Activated T-helper 1 cell treated with anti-CD3 and anti-CD28 coated beads, Interleukin-2, amount 50 U/mL, for 16 hours (primary cell): ENCODE results near the gene CPA1.

Experiments
- DNase-seq, 2 donors: peaks; one replicate each; pipeline ENCODE4 v3.0.0-alpha.2; 2020; ENCODE audit warnings: low read depth in 1 of 2, low spot score in 1 of 2

The CPA1 gene

DNA sequence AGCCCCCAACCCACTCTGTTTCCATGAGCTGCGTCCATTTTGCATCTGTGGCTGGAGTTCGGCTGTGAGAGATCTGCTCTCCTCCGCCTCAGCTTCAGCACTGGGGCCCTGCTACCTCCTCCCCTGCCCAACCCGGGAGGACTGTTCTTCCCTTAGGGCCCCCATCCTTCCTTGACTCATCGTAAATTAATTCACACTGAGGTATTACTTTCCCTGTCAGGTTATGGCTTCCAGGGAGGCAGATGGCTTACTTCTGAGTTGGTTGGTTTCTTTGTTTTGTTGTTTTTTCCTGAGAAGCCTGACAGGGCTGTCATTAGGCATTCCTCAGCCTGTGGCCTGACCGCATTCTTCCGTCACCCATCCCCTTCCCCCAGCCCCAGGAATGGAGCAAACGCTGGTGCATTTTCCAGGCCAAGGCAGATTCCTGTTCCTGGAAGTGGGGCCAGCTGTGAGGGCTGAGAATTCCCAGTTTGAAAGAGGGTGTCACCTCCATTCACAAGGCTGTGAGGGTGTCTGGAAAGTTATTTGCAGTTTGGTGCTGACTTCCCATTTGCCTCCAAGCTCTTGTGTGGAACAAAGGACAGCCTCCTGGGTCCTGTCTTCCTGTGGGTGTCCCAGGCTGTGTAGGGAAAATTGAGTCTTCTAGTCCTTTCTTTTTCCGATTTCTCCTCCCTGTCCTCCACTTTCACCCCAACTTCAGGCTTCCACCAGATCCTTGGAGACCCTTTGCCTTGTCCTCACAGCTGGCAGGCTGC, 24.0 kb upstream of the CPA1 start:
- DNase-seq = no peak

DNA sequence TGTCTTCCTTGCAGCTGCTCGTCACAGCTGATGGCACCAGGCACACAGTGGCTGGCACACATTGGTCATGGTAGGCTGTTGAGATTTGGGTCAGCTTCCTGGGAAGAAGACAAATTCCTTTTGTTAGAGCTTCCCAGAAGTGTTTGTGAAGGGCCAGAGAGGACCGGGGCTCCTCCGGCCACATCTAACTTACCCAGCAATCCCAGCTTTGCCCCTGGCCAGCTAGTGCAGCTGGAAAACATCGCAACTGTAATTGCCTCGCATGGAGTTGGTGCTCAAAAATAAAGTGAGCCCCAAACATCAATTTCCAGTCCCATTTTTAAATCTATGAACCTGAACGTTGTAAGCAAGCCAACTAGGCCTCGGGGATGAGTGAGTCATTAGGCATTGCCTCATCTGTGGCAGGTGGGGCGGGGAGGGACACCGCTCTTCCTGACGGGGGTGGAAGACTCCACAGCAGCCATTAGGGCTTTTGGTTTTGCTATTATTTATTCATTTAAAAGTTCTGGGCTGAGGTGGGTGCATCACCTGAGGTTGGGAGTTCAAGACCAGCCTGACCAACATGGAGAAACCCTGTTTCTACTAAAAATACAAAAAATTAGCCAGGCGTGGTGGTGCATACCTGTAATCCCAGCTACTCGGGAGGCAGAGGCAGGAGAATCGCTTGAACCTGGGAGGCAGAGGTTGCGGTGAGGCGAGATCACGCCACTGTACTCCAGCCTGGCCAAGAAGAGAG, 23.2 kb upstream of the CPA1 start:
- DNase-seq = no peak

GRCh38 chr7:130358471-130358870, 21.8 kb upstream of the CPA1 start:
- no peak for DNase-seq

DNA sequence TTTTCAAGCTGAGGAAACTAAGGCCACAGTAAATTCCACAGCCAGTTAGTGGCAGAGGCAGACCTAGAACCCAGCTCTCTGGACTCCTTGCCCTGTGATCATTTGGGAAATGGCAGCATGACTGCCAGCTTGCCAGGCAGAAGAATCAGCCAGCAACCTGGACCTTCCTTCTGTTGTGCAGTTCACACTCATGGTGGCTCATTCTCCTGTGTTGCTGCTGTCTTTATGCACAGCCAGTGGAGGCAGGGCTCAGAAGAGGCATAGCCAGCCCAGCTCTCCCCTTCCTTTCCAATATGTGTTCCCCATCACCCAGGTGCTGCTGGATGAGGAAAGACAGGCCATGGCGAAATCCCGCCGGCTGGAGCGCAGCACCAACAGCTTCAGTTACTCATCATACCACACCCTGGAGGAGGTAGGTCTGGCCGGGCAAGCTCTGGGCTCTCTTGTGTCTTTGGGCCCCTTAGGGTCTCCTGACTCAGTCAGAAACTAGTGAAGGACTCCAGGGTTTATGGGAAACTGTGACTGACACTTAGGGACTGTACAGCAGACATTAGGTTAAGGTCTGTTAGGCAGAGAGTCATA, 20.9 kb upstream of the CPA1 start:
- DNase-seq = no peak

GRCh38 chr7:130360518-130360917, 19.8 kb upstream of the CPA1 start:
- no peak for DNase-seq

DNA sequence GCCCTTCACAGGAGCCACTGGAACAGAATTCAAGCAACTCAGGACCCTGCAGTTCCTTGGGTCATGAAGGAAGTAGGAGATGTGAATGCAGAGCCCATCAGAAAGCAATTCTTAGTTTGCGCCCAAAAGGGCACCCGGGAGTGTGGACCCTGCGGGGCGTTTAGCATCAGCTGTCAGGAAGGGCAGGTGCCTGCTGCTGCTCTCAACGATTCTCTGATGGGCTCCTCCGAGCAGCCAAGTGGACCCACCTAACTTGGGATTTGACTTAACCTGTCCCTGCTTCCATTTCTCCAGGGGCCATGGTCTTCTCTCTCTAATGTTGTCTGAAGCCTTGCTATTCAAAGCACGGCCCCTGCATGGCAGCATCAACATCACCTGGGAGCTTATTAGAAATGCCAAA, 18.6 kb upstream of the CPA1 start:
- DNase-seq = no peak

DNA sequence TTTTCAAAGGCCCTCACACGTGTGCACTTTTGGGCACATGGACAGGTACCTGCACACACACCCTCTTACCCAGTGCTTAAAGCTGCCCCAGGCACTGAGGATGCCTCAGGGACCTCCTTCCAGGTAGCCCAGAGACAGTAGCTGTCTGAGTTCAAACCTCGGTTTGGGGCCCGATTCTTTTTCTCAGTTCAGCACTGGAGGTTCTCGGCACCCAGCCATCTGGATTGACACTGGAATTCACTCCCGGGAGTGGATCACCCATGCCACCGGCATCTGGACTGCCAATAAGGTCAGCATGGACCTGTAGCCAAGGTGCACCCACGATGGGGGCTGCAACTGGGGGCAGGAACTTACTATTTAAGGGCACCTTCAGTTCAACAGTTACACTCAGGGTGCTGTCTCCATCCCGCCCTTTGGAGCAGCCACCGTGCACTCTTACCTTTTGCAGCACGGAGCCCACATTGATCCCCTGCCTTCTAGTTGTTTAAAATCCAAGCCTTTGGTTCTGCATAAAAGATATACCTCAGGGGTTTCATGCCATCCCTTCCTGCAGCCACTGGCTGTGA, 18.0 kb upstream of the CPA1 start:
- no peak for DNase-seq

GRCh38 chr7:130363026-130363847, 17.1 kb upstream of the CPA1 start:
- DNase-seq = no peak

- no peak for DNase-seq
These were observed 15.8 kb upstream of the CPA1 start for GRCh38 chr7:130364451-130364850.

- DNase-seq = no peak
These were observed 15.2 kb upstream of the CPA1 start for GRCh38 chr7:130365088-130365487.

DNA sequence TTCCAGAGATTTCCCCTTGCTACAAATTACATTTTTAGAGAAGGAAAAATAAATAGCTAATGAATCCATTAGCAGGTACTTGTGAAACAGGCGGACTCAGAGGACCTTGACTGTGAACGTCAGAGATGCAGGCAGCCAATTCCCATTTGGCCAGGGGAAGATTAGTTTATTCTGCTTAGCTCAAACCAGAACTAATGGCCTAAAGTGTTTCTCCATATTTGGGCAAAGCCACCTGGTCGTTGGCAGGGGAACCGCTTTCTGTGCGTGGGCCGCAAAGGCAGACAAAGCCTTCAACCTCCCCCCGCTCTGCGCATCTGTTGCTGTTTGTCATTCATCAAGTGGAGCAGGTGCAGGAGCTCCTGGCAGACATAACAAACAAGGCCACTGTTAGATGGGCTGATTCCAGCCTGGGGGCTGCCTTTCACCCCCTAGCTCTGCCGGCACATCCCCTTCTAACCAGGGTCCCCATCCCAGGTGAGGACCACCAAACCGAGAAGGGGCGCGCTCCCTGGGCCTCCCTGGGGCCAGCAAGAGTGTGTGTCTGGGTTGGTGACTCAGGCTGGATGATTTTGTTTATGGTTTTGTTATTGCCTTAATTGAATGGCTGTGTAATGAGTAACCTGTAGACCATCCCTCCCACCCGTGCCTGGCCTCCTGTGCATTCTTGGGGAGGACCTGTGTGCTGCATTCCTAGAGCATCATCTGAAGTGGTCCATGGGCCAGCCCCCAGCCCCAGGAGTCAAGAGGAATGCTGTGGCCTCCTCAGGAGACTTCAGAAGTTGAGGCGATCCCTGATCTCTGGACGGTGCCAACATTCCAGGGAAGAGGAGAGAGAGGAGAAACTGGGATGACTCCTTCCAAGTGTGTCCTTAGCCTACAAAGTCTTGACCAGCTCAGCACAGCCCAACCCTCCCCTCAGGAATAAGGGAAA, 14.5 kb upstream of the CPA1 start:
- no peak for DNase-seq

GRCh38 chr7:130366564-130366963, 13.7 kb upstream of the CPA1 start:
- DNase-seq = no peak

DNA sequence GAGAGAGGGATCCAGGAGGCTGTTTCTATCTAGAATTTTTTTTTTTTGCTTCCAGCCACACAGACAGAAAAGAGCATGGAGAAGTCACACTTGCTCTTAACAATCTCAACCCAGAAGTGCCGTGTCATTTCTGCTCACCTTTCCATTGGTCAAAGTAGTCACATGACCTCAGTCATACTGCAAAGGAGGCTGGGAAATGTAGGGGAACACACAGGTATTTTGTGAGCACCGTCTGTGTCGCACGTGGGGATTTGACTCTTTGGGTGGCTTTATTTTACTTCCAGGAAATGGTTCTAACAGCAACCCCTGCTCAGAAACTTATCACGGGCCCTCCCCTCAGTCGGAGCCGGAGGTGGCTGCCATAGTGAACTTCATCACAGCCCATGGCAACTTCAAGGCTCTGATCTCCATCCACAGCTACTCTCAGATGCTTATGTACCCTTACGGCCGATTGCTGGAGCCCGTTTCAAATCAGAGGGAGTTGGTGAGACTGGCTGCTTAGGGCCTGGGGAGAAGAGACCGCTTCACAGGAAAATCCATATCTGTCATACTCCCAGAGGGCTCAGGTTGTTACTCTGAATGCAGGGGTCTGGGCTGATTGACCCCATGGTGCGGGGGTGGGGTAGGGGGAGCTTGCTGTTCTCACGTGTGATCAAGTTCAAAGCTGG, 13.1 kb upstream of the CPA1 start:
- no peak for DNase-seq

GRCh38 chr7:130367836-130368746, 12.2 kb upstream of the CPA1 start:
- DNase-seq = no peak

- DNase-seq = no peak
These were observed 11.1 kb upstream of the CPA1 start for GRCh38 chr7:130369110-130369711.

DNA sequence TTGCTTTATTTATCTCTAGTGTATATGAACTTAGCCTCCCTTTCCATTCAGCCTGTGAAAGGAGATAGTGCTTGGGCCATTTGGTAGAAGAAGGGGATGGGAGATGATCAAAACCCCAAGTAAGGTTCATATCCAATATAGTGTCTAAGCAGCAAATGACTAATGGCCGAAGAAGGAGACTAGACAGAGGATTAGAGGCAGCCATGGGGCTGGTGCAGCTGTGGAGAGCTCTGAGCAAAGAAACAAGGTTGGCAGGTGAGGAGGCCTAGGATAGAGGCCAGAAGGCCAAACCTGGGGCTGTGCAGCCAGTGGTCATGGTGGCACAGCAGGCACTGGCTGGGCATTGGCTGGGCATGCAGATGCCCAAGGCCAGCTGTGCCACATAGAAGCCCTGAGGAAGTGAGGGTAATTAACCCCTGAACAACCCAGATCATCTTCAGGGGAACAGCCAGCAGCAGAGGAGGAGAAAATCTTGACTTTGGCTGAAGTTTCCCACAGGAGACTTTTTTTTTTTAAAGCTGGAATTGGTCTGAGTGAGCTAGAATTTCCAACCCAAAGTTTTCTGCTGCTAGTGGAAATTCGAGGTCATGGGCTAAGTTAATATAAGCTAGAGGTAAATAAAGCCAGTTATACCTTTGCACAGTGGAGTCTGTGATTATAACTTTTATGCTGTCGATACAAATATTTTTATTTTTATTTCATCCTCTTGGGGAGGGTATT, 10.3 kb upstream of the CPA1 start:
- DNase-seq = no peak

DNA sequence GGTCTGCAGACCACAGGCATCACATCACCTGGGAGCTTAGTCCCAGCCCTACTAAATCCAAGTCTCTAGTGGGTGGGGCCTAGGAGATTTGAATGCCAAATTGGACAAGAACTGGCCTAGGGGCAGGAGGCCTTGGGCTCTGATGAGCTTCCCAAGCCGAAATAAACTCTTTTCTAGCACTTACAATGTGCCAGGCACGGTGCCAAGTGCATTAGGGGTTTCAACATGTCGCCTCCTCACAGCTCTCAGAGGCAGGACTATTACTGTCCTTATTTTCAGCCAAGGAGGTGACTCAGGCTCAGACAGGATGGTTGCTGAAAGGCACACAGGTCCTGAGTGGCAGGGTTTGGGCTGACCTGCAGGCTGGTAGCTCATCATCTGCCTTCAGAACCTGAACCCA, 9.2 kb upstream of the CPA1 start:
- no peak for DNase-seq
